ENCODE measurements around the gene BRPF1.
A peak's percentile ranks its signal among the peaks of the same experiment; 100 is the strongest.

BRPF1 gene

GRCh38 chr3:9779075-9779593, 47.6 kb downstream of the BRPF1 start:
- no peak for TF ChIP-seq ZNF274 (IDR thresholded peaks at IDR 0.05; ENCODE audit: low read depth, low read length)
- no peak overlapping the region for H3K4me3 ChIP-seq (ENCODE audit: low read length)

GRCh38 chr3:9779721-9780457, 48.4 kb downstream of the BRPF1 start:
- H3K4me3 ChIP-seq (ENCODE audit: low read length), result no peak overlapping the region

GRCh38 chr3:9780458-9780812, 48.9 kb downstream of the BRPF1 start:
- TF ChIP-seq ZNF274 (IDR thresholded peaks at IDR 0.05; ENCODE audit: low read depth, low read length), result no peak
- H3K4me3 ChIP-seq (ENCODE audit: low read length), result no peak overlapping the region

More at GRCh38 chr3:9779721-9780457, 48.4 kb downstream of the BRPF1 start:
- TF ChIP-seq ZNF274 (IDR thresholded peaks at IDR 0.05; ENCODE audit: low read depth, low read length), result no peak

GRCh38 chr3:9780910-9781309, 49.4 kb downstream of the BRPF1 start:
- no peak overlapping the region for H3K4me3 ChIP-seq (ENCODE audit: low read length)
- no peak for TF ChIP-seq ZNF274 (IDR thresholded peaks at IDR 0.05; ENCODE audit: low read depth, low read length)

- TF ChIP-seq ZNF274 (IDR thresholded peaks at IDR 0.05; ENCODE audit: low read depth, low read length), result no peak
- no peak overlapping the region for H3K4me3 ChIP-seq (ENCODE audit: low read length)
These were observed 50.0 kb downstream of the BRPF1 start for GRCh38 chr3:9781551-9781950.

GRCh38 chr3:9781978-9782603, 50.6 kb downstream of the BRPF1 start:
- H3K4me3 ChIP-seq (ENCODE audit: low read length), result no peak overlapping the region
- TF ChIP-seq ZNF274 (IDR thresholded peaks at IDR 0.05; ENCODE audit: low read depth, low read length), result no peak

GRCh38 chr3:9782770-9783169, 51.2 kb downstream of the BRPF1 start:
- TF ChIP-seq ZNF274 (IDR thresholded peaks at IDR 0.05; ENCODE audit: low read depth, low read length), result no peak
- no peak overlapping the region for H3K4me3 ChIP-seq (ENCODE audit: low read length)

- no peak for TF ChIP-seq ZNF274 (IDR thresholded peaks at IDR 0.05; ENCODE audit: low read depth, low read length)
- H3K4me3 ChIP-seq (ENCODE audit: low read length), result no peak overlapping the region
These were observed 52.4 kb downstream of the BRPF1 start for GRCh38 chr3:9783954-9784353.

- no peak overlapping the region for H3K4me3 ChIP-seq (ENCODE audit: low read length)
- TF ChIP-seq ZNF274 (IDR thresholded peaks at IDR 0.05; ENCODE audit: low read depth, low read length), result no peak
These were observed 53.4 kb downstream of the BRPF1 start for GRCh38 chr3:9784965-9785364.

- H3K4me3 ChIP-seq (ENCODE audit: low read length), result no peak overlapping the region
- no peak for TF ChIP-seq ZNF274 (IDR thresholded peaks at IDR 0.05; ENCODE audit: low read depth, low read length)
These were observed 54.1 kb downstream of the BRPF1 start for GRCh38 chr3:9785602-9786001.

- no peak overlapping the region for H3K4me3 ChIP-seq (ENCODE audit: low read length)
- TF ChIP-seq ZNF274 (IDR thresholded peaks at IDR 0.05; ENCODE audit: low read depth, low read length), result no peak
These were observed 54.7 kb downstream of the BRPF1 start for GRCh38 chr3:9786209-9786739.

GRCh38 chr3:9786825-9787669, 55.5 kb downstream of the BRPF1 start:
- TF ChIP-seq ZNF274 (IDR thresholded peaks at IDR 0.05; ENCODE audit: low read depth, low read length), result no peak
- no peak overlapping the region for H3K4me3 ChIP-seq (ENCODE audit: low read length)

- no peak for TF ChIP-seq ZNF274 (IDR thresholded peaks at IDR 0.05; ENCODE audit: low read depth, low read length)
- no peak overlapping the region for H3K4me3 ChIP-seq (ENCODE audit: low read length)
These were observed 56.2 kb downstream of the BRPF1 start for GRCh38 chr3:9787714-9788113.

- no peak for TF ChIP-seq ZNF274 (IDR thresholded peaks at IDR 0.05; ENCODE audit: low read depth, low read length)
- peak overlapping the region; percentile 94; the same call in 1 of the 2 replicates for H3K4me3 ChIP-seq (ENCODE audit: low read length)
These were observed 59.6 kb downstream of the BRPF1 start for GRCh38 chr3:9791127-9791526.
